Left ventricle myocardium inferior (tissue), 1 donor: ENCODE data around the gene NR3C2. TPM values are rescaled to one million over a fixed set of nuclear protein-coding genes. Genes with fewer than 3 reads are reported as not detected.

Experiments
- DNase-seq: peaks from one replicate; pipeline ENCODE4 v3.0.0-alpha.2; 2020
- H3K27ac ChIP-seq: fragments of 200-600 bp; replicated peaks from 2 replicates; pipeline ENCODE4 v1.8.0; 2021
- H3K27me3 ChIP-seq: fragments of 200-600 bp; 2 replicates; pipeline ENCODE4 v1.8.0; 2021; ENCODE audit warnings: low read depth
- H3K36me3 ChIP-seq: fragments of 200-600 bp; 2 replicates; pipeline ENCODE4 v1.8.0; 2021
- H3K4me1 ChIP-seq: fragments of 200-600 bp; 2 replicates; pipeline ENCODE4 v1.8.0; 2021
- H3K4me3 ChIP-seq: fragments of 200-600 bp; 2 replicates; pipeline ENCODE4 v1.8.0; 2021; ENCODE audit warnings: mild to moderate bottlenecking, moderate library complexity
- H3K9me3 ChIP-seq: fragments of 200-600 bp; replicated peaks from 2 replicates; pipeline ENCODE4 v1.8.0; 2021
- intact Hi-C: fragments of 100-400 bp; cut with micrococcal nuclease; formaldehyde crosslinking; loops from one replicate; pipeline ENCODE4 v1.11.0; 2022
- total RNA-seq: library from RNA; stranded (reverse); fragmentation: NEBNext Ultra II Directional; extraction: Animal tissue kit (Norgen Biotek cat#: 25700); gene quantifications from one replicate; pipeline ENCODE4 v1.2.1, GENCODE V29; 2021
- TF ChIP-seq, protein P1 (sequence below): fragments of 200-600 bp; IDR thresholded peaks from 2 replicates; pipeline ENCODE4 v1.8.0; 2021; ENCODE audit warnings: antibody characterized with exemption, mild to moderate bottlenecking, borderline replicate concordance
- donor health status: DM: no; HTN: yes; CAD: no; lungs with severe emphysema.

The NR3C2 gene
- total RNA-seq, 1 donor from 2014 or later = 23.9 TPM

GRCh38 chr4:148081267-148081666 lies 360.9 kb downstream of the NR3C2 start:
- TF ChIP-seq, protein P1, sequence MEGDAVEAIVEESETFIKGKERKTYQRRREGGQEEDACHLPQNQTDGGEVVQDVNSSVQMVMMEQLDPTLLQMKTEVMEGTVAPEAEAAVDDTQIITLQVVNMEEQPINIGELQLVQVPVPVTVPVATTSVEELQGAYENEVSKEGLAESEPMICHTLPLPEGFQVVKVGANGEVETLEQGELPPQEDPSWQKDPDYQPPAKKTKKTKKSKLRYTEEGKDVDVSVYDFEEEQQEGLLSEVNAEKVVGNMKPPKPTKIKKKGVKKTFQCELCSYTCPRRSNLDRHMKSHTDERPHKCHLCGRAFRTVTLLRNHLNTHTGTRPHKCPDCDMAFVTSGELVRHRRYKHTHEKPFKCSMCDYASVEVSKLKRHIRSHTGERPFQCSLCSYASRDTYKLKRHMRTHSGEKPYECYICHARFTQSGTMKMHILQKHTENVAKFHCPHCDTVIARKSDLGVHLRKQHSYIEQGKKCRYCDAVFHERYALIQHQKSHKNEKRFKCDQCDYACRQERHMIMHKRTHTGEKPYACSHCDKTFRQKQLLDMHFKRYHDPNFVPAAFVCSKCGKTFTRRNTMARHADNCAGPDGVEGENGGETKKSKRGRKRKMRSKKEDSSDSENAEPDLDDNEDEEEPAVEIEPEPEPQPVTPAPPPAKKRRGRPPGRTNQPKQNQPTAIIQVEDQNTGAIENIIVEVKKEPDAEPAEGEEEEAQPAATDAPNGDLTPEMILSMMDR = no peak
- intact Hi-C loops = no loop called here
- no peak for DNase-seq
- no peak overlapping the region for H3K4me3 ChIP-seq
- peaks cover 29% of the 10 kb centered on the region for H3K4me1 ChIP-seq
- no peaks in the 10 kb centered on the region for H3K27me3 ChIP-seq
- H3K36me3 ChIP-seq = peaks cover 53% of the 10 kb centered on the region
- no peak overlapping the region for H3K27ac ChIP-seq
- peaks cover 6% of the 10 kb centered on the region for H3K9me3 ChIP-seq

GRCh38 chr4:148079961-148080360 lies 362.3 kb downstream of the NR3C2 start:
- Histone ChIP-seq H3K27ac (no peak overlapping the region), H3K4me3 (no peak overlapping the region), H3K27me3 (no peaks in the 10 kb centered on the region), H3K9me3 (peaks cover 16% of the 10 kb centered on the region), H3K4me1 (peaks cover 29% of the 10 kb centered on the region), H3K36me3 (peaks cover 66% of the 10 kb centered on the region)
- TF ChIP-seq, protein P1 = no peak
- DNase-seq = no peak
- intact Hi-C loops = no loop called here

DNA sequence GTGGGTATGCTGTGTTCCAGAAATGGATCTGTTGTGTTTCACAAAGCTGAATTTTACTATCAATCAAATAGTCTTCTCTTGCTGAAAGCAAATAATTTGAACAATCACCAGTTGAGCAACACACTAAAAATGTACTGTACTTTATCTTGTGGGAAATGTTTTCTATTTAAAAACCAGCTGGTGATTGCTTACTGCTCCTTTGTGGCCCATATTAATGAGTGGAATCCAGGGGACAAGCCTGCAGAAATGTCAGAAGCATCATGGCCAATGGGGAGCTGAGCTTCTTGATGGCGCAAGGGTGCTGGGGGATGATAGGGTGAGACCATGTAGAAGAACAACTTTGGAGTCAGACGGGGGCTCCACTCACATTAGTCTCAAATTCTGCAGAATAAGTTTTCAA lies 364.2 kb downstream of the NR3C2 start:
- no peak for DNase-seq
- Histone ChIP-seq H3K36me3 (peaks cover 82% of the 10 kb centered on the region), H3K9me3 (peaks cover 25% of the 10 kb centered on the region), H3K4me3 (no peak overlapping the region), H3K27ac (peak overlapping the region; percentile 23), H3K27me3 (no peaks in the 10 kb centered on the region), H3K4me1 (peaks cover 45% of the 10 kb centered on the region)
- intact Hi-C loops = no loop called here
- TF ChIP-seq, protein P1 = no peak

- intact Hi-C loops = no loop called here
- H3K9me3 ChIP-seq = peaks cover 25% of the 10 kb centered on the region
- TF ChIP-seq, protein P1 = no peak
- no peak for DNase-seq
- no peak overlapping the region for H3K4me3 ChIP-seq
- H3K27me3 ChIP-seq = no peaks in the 10 kb centered on the region
- peaks cover 82% of the 10 kb centered on the region for H3K36me3 ChIP-seq
- H3K27ac ChIP-seq = peak overlapping the region; percentile 23
- H3K4me1 ChIP-seq = peaks cover 49% of the 10 kb centered on the region
These were observed 364.6 kb downstream of the NR3C2 start for GRCh38 chr4:148077581-148077980.

GRCh38 chr4:148076964-148077363 lies 365.2 kb downstream of the NR3C2 start:
- Histone ChIP-seq H3K36me3 (peaks cover 83% of the 10 kb centered on the region), H3K27ac (no peak overlapping the region), H3K9me3 (peaks cover 25% of the 10 kb centered on the region), H3K4me3 (no peak overlapping the region), H3K4me1 (peaks cover 49% of the 10 kb centered on the region), H3K27me3 (no peaks in the 10 kb centered on the region)
- intact Hi-C loops = no loop called here
- TF ChIP-seq, protein P1 = no peak
- DNase-seq = no peak
